ENCODE results near the gene CLIC1.

The CLIC1 gene

DNA sequence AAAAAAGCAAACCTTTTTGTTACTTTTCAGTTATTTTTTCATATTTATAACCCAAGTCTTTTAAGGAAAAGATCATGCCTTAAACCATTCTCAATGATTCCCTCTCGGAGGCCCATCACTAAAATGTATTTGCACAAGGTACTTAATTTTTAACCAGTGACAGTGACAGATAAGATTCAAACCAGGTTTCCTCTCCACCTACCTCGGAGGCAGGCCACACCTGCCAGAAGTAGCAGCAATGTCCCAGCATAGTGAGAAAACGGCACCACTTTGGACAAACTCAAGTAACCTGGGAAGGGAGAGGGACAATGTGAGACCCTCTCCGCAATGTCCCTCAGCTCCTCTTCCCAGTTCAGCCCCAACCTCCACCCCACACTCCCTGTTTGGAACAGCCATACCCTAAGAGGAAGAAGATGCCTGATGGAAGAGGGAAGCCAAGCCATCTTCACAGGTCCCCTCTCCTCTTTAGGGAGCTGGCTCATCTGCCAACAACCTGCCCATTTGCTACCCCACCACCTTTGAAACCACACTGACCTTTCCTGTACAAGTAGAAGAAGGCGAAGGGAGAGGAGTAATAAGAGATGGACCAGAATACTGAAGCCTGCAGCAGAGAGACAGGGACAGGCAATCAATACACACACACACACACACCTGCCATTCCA lies 35.5 kb downstream of the CLIC1 start:
- DNase-seq, result no peak

DNA sequence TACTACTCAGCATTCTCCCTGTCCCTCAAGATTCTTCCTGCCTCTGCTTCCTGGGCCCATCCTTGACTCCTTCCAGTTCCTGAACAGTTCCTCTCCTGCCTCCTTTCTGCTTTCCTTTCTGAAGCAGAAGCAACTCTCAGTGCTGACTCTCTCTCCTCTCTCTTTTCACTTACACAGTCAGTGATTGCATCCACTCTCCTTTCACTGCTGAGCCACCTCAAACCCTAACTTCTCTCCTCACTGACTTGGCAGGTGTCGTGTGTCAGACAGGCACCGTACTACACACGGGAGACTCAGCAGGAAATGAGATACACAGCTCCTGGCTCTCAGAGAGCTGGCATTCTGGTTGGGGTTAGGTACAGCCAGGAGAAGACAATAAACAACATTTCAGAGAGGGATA lies 38.8 kb downstream of the CLIC1 start:
- DNase-seq, result no peak

DNA sequence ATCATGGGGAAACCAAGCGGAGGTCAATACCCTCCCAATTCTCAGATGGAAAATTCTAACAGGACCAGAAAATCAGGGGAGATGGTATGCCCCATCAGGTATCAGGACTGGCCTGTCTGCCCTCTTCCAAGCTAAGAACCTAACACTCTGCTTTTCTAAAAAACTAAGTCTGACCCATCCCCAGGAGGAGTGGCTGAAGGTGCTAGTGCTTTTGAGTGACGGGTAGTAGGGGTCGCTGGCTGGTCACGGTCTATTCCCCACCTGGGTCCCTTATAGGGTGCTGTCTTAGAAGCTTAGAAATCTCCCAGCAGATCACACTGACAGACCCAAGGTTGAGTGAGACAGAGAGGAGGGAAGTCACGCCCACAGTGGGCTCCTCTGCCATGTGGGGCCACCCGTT lies 42.8 kb downstream of the CLIC1 start:
- DNase-seq, result no peak

DNA sequence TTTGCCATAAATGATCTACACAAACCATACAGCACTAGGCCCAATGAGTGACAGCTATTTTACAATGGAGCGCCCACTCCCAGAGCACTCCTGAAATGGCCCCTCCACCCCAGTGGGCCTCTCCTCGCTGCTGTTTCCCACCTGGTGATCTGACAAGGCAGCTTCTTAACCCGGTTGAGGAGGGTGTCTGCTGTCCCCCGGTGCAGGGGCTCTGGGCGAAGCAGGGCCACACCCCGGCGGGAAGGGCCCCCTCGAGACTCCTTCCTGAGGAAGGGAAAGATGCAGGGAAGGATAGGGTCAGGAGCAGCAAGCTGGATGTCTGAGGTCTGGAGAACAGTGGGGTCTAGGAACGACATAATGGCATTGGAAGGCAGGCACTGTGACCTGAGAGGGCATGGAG lies 43.4 kb downstream of the CLIC1 start:
- DNase-seq, result no peak

DNA sequence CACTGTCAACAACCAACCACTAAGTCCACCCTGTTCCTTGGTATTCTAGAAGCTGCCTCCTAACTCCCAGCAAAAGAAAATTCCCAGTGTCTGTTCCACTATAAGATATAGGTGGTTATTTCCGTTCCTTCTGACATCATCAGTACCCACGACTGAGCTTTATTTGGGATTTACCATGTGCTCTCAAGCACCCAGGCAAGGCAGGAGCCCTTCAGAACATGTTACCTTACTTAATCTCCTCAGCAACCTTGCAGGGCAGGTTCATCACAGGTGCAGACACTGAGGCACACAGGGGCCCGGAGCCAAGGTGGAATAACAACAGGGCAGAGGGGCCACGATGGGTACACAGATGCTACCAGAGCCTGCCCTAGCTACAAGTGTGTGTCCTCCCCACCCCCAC lies 44.0 kb downstream of the CLIC1 start:
- DNase-seq, result no peak

DNA sequence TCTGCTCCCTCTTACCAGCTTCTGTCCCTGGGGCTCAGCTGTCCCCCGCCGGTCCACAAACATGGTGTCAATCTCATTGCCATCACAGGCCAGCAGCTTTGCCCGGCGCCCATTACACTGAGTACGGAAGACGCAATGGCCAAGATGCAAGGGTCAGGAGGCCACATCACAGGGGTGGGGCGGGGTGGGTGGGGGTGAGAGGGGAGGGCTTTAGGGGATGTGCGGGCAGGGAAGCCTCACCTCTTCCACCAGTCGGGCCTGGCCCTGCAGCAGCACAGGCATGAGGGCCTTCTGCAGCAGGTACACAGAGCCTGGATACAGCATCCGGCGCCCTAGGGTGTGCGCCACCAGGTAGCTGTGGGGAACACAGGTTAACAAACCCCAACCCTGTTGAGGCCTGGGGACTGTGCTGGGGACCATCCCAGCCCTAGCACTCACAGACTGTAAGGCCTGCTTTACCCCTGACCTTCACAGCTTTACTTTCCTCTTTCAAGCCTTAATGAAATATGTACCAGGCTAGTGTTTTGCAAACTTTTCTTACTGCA lies 44.7 kb downstream of the CLIC1 start:
- no peak for DNase-seq

DNA sequence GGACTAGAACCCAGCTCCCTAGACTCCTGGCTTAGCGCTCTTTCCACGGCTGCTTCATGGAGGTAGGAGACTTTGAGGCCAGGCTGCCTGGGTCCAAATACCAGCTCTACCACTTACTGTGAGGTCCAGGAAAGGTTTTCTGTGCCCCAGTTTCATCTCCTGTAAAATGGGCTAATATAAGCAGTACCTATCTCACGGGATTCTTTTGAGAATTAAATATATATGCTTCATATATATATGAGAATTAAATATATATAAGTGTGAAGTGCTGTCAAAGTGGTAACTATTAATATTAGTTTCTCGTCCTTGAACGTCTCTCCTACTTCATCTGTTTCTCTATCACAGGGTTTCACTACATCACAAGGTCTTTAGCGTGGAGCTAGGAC lies 45.3 kb downstream of the CLIC1 start:
- no peak for DNase-seq

DNA sequence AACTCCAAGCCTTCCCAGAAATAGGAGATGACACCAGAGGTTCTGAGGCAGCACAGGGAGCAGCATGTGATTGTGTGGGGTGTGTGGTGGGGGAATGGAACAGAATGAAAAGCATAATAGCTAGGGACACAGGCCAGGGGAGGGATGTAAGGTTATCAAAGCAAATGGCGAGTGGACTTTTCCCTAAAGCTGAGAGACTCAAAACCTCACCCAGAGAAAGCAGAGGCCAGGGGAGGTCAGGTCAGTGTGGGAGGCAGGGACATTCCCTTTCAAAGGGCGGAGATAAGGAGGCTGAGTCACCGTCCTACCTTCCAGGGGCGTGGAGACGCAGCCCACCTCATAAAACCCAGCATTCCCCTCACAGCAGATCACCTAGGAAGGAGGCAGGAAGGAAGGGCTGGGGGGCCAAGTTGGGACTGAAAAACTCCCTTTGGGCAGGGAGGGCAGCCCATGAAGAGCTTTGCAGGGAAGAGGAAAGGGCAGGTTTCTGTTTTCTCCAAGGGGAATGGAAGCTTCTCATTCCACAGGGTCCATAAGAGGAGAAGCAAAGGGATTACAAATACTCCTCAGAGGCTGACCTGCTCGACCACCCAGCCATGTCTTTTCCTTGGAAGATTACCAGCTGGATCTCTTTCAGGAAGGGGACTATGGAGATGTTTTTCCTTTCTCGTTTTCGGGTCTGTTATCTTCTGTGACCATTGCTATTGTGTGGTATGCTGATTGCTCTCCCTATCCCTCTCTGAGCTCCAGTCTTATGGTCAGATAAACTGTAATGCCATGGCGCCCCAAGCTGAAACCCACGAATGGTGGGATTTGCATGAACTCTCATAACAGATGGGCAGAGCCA lies 45.9 kb downstream of the CLIC1 start:
- no peak for DNase-seq

DNA sequence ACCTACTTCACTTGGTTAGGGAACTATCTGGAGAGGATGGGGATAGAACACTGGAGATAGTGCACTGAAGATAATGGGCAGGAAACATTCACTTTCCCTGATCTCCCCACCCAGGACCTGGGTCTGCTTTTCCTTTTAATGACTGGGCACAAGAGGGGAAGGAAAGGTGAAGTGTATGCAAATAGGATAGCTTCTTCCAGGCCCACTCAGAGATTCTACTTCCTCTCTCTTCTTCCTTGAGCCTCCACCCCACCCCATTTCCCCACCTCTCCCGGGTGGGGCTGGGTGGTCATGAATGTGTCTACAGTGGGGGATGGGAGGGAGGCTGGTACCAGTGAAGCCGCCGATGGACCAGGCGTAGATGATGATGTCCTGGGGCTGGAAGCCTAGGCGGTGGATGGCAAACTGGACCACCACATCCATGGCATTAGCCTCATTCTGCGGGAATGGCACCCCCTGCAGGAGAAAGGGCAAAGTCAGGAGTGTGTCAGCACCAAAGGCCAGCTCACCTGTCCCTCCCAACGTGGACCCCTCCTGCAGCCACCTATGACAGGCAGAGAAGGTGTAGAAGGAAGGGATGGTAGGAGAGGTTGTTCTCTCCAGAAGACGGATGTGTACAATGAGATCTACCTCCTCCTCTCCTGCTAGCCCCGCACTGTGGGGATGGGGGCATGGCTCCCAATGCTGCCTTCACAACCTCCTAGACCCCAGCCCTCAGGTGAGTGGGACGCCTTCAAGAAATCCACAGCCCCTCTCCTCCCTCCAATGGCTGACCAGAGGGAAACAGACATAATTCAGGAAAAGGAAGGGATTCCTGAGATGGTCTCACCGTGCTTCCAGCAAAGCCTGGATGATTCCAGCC lies 46.9 kb downstream of the CLIC1 start:
- no peak for DNase-seq

DNA sequence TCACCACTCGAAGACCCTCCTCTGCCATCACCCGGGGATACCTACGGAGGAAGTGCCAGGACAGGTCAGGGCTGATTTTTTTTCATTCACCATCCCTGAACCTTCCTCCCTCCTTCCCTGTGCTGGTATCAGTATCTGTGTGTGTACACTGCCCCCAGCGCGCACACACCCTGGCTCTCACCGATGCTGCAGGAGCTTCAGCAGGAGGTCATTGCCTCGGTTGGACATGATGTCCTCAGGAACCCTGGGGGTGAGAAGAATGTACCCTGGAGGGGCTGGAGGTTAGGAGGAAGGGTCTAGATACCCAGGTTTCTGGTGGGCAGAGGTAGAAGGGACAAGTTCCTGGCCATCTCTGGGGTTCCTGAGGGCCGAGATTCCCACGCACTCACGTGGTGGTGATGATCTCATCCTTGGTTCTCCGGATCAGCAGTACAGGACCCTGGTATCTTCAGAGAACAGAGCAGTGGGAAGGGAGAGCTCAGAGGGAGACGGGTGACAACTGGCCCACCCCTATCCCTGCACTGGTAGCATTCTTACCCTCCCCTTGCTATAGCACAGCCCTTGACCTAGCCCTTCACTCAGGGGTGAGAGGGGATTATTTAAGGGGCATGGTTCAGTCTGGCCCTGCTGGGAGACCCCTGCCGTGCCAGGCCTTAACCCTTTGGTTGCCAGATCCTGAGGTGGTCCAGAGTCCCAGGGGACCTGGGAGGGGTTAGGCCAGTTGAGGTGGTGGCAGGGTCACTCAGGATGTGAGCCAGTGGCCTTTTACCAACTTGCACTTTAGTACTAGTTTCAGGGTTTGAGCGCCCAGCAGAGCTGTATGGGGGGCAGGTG lies 48.3 kb downstream of the CLIC1 start:
- DNase-seq, result no peak

DNA sequence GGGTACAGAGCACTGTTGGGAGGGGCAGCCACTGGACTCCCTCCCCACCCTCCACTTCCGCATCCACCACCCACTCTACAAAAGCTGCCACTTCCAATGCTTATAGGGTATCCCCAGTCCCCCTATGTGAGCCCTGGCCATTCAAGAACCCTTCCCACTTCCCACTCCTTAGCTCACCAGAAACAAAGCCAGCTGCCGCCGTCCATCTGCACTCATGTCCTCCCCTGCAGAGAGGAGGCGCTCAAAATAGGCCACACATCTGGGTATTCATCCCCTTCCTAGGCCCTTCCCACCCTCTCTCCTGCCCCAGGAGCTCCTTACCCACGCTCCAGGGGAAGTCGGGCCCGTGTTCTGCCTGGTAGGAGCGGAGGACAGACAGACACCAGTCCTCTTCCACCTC lies 49.0 kb downstream of the CLIC1 start:
- no peak for DNase-seq

DNA sequence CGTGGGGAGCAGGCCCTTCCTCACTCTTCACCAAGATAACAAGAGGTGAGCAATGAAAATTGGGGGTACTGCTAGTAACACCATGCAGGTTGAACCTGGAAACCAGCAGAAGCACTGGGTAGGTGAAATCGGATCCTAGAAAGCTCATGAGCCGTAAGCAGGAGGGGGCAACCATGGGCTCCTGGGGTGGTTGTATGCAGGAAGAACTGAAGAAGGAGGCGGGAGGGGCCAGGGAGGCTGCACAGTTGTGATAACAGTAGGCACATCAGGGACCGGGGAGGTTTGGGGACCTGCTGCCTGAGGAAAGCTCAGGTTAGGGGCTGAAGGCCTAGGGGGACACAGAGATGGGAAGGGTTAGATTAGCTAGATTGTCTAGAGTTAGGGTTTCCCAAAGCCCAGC lies 49.8 kb downstream of the CLIC1 start:
- no peak for DNase-seq

DNA sequence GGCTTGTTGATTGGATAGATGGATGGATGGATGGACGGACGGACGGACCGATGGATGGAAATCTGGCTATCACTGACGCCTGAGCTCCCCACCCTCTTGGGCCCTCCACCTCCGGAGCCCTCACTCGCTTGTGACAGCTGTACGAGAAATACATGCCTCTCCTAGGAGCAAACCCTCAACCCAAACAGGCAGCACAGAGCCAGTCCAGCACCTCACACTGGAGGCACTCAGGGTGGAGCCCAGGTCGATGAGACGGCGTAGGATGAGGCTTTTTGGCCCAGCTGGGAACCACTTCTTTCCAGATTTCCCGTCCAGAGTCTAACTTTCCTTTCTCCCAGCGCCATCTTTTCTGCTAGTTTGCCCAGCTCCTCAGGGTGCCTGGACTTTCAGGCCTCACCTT lies 52.7 kb downstream of the CLIC1 start:
- no peak for DNase-seq

DNA sequence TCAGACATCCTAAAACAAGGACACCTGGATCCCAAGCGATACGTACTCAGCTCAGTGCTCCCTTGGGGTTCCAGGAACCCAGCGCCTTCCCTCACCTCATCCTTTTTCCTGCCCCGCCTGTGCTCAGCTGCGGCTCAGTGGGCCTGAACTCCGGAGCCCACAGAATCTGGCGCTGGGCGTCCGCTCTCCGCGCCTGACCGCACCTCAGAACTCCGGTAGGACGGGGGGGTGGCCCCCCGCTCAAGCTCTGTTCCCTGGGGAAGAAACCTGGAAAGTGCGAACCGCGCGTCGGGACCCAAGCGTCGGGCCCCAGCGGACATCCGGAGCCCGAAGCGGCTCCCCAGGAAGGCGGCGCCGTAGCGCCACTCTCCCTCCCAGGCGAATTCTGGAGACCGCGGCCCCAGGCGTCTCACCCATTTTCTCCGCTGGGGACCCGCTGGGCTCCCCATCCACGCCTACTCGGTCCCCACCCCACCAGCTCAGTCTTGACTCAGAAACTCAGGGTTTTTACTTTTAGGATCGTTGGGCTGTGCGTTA lies 55.1 kb downstream of the CLIC1 start:
- peak; percentile 30 to 41 for DNase-seq
